ENCODE measurements around the gene FSTL4.

Gene FSTL4

DNA sequence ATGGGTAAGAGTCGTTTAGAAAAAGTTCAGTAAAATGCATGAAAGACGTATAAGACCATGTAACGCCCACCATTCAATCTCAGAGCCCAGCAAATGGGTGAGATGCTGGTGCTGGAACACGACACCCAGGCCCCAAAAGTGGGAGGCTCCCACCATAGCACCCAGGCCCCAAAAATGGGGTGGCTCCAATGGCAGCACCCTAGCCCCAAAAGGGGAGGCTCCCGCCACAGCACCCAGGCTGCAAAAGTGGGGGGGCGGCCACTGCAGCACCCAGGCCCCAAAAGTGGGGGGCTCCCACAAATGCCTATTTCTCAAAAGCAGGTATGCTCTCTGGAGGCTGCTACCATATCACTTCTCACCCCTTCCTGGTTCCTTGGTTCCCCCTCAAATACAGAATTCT is 12.7 kb downstream of the FSTL4 start:
- H3K4me3 Mint-ChIP-seq, result no peak overlapping the region
- H3K9me3 Mint-ChIP-seq, result no peaks in the 10 kb centered on the region
- ATAC-seq (ENCODE audit: low read depth) (no peak), DNase-seq (ENCODE audit: low spot score in 2 of 2) (no peak)
- H3K27ac Mint-ChIP-seq, result no peak overlapping the region
- no peaks in the 10 kb centered on the region for H3K4me1 Mint-ChIP-seq
- no peaks in the 10 kb centered on the region for H3K36me3 Mint-ChIP-seq
- peaks cover 1% of the 10 kb centered on the region for H3K27me3 Mint-ChIP-seq

DNA sequence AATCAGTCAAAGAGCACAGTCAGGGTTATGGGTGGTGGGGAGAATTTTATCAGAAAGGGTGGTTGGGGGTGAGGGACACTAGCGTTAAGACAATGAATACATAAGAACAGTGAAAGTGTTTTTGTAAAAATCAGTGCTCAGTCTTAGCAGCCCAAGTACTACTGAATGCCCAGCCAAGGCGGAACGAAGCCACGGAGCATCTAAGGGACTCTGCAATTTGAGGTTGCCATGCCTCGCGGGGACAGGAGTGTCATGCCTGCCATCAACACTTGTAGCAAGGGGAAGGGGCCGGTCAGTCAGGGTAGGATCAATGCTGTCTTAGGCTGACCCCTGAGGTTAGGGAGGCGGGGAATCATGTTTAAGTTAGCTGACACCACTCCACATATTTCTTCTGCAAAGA is 13.3 kb downstream of the FSTL4 start:
- H3K27me3 Mint-ChIP-seq, result peaks cover 1% of the 10 kb centered on the region

GRCh38 chr5:133596049-133596448 is 16.3 kb downstream of the FSTL4 start:
- Mint-ChIP-seq H3K4me1 (no peaks in the 10 kb centered on the region), H3K27me3 (peaks cover 4% of the 10 kb centered on the region), H3K27ac (no peak overlapping the region), H3K36me3 (no peaks in the 10 kb centered on the region), H3K4me3 (no peak overlapping the region), H3K9me3 (no peaks in the 10 kb centered on the region)
- DNase-seq (ENCODE audit: low spot score in 2 of 2) (no peak), ATAC-seq (ENCODE audit: low read depth) (no peak)

More for the DNA sequence above, 13.3 kb downstream of the FSTL4 start:
- H3K36me3 Mint-ChIP-seq, result no peaks in the 10 kb centered on the region
- DNase-seq (ENCODE audit: low spot score in 2 of 2) (no peak), ATAC-seq (ENCODE audit: low read depth) (no peak)
- no peaks in the 10 kb centered on the region for H3K9me3 Mint-ChIP-seq
- no peak overlapping the region for H3K4me3 Mint-ChIP-seq
- no peak overlapping the region for H3K27ac Mint-ChIP-seq
- H3K4me1 Mint-ChIP-seq, result no peaks in the 10 kb centered on the region

GRCh38 chr5:133595465-133595864 is 16.9 kb downstream of the FSTL4 start:
- H3K4me1 Mint-ChIP-seq, result no peaks in the 10 kb centered on the region
- DNase-seq (ENCODE audit: low spot score in 2 of 2) (no peak), ATAC-seq (ENCODE audit: low read depth) (no peak)
- no peaks in the 10 kb centered on the region for H3K9me3 Mint-ChIP-seq
- H3K4me3 Mint-ChIP-seq, result no peak overlapping the region
- H3K27ac Mint-ChIP-seq, result no peak overlapping the region
- no peaks in the 10 kb centered on the region for H3K36me3 Mint-ChIP-seq
- H3K27me3 Mint-ChIP-seq, result peaks cover 4% of the 10 kb centered on the region

DNA sequence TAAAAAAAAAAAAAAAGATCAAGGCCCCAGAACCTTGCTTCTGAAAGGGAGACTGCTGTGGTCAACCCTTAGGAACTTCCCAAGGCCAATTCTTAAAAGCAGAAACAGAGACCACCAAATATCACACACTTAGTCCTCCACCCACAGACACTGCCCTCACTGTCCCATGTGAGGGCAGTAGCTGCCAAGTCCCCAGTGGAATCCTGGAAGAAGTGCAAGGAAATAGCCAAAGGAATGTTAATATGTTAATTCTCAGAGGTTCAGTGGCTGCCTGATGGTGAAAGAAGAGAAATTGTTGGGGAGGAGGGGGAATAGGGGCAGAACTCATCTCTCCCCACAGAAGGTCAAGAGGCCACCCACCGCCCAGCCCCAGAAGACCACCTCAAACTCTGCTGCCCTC is 23.1 kb downstream of the FSTL4 start:
- no peaks in the 10 kb centered on the region for H3K4me1 Mint-ChIP-seq
- ATAC-seq (ENCODE audit: low read depth), result no peak
- DNase-seq (ENCODE audit: low spot score in 2 of 2), result no peak
- no peak overlapping the region for H3K4me3 Mint-ChIP-seq
- H3K27me3 Mint-ChIP-seq, result peaks cover 3% of the 10 kb centered on the region
- no peak overlapping the region for H3K27ac Mint-ChIP-seq
- no peaks in the 10 kb centered on the region for H3K36me3 Mint-ChIP-seq
- H3K9me3 Mint-ChIP-seq, result no peaks in the 10 kb centered on the region

DNA sequence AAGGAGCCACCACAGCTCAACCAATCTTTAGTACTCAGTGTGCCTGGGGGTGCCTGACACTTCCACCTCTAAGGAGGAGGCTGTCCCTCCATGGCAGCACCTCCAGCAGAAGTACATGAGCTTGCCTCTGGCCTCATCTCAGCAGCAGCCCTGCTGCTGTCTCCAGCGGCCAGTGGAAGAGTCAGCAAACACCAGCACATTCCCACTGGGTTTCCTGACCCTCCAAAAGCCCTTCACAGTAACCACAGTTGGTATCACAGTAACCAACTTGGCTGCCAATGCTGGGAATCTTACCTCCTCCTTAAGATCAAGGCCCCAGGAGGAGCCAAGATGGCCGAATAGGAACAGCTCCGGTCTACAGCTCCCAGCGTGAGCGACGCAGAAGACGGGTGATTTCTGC is 29.4 kb downstream of the FSTL4 start:
- Mint-ChIP-seq H3K36me3 (no peaks in the 10 kb centered on the region), H3K4me1 (no peaks in the 10 kb centered on the region), H3K9me3 (no peaks in the 10 kb centered on the region), H3K27me3 (peaks cover 18% of the 10 kb centered on the region), H3K4me3 (no peak overlapping the region), H3K27ac (no peak overlapping the region)
- DNase-seq (ENCODE audit: low spot score in 2 of 2), result no peak
- ATAC-seq (ENCODE audit: low read depth), result no peak

DNA sequence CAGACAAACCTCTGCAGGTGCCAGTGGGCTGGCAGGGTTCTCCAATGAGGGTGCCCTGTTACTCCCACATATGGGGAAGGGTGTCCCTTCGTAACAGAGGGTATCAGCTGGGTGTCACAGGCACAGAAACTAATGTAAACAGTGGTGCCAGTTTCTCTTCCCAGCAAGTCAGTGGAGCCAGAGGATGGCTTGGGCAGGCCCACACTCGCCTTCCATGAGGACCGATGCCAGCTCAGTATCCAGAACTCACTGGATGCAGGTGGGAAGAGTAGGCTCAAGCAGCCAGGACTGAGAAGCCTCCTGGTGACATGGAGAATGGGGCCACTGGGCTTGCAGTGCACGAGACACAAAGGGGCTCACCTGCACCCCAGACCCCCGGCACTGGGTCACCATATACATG is 30.4 kb downstream of the FSTL4 start:
- no peaks in the 10 kb centered on the region for H3K9me3 Mint-ChIP-seq
- DNase-seq (ENCODE audit: low spot score in 2 of 2) (no peak), ATAC-seq (ENCODE audit: low read depth) (no peak)
- H3K27me3 Mint-ChIP-seq, result peaks cover 18% of the 10 kb centered on the region
- H3K4me3 Mint-ChIP-seq, result no peak overlapping the region
- H3K4me1 Mint-ChIP-seq, result no peaks in the 10 kb centered on the region
- H3K36me3 Mint-ChIP-seq, result no peaks in the 10 kb centered on the region
- H3K27ac Mint-ChIP-seq, result no peak overlapping the region

- Mint-ChIP-seq H3K27ac (no peak overlapping the region), H3K36me3 (no peaks in the 10 kb centered on the region), H3K4me1 (no peaks in the 10 kb centered on the region), H3K27me3 (peaks cover 18% of the 10 kb centered on the region), H3K4me3 (no peak overlapping the region), H3K9me3 (no peaks in the 10 kb centered on the region)
- DNase-seq (ENCODE audit: low spot score in 2 of 2) (no peak), ATAC-seq (ENCODE audit: low read depth) (no peak)
Observed at GRCh38 chr5:133581348-133581747, 31.0 kb downstream of the FSTL4 start.

DNA sequence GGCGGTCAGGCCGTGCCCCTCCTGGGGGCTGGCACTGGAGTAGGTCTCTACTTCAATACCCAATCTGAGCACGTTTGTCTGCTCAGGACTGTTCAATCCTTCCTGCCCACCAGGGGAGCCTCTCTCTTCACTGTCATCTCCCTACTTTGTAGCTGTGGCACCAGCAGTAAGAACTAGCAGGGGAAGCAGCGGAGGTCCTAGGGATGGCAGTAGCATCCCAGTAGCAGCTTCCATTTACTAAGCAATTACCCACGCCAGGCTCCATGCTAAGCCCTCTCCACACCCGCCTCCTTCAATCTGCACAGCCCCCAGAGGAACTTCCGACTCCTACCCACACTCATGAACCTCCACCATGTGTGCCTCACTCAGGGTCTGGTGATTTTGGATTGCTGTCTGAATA is 31.7 kb downstream of the FSTL4 start:
- Mint-ChIP-seq H3K9me3 (no peaks in the 10 kb centered on the region), H3K27me3 (peaks cover 20% of the 10 kb centered on the region), H3K4me1 (no peaks in the 10 kb centered on the region), H3K27ac (no peak overlapping the region), H3K4me3 (no peak overlapping the region), H3K36me3 (no peaks in the 10 kb centered on the region)
- DNase-seq (ENCODE audit: low spot score in 2 of 2), result no peak
- ATAC-seq (ENCODE audit: low read depth), result no peak

- Mint-ChIP-seq H3K27me3 (peaks cover 22% of the 10 kb centered on the region), H3K27ac (no peak overlapping the region), H3K36me3 (no peaks in the 10 kb centered on the region), H3K4me1 (no peaks in the 10 kb centered on the region), H3K4me3 (no peak overlapping the region), H3K9me3 (no peaks in the 10 kb centered on the region)
- DNase-seq (ENCODE audit: low spot score in 2 of 2), result no peak
- no peak for ATAC-seq (ENCODE audit: low read depth)
Observed at GRCh38 chr5:133579766-133580165, 32.6 kb downstream of the FSTL4 start.

- H3K4me1 Mint-ChIP-seq, result peaks cover 9% of the 10 kb centered on the region
- no peak overlapping the region for H3K27ac Mint-ChIP-seq
- H3K36me3 Mint-ChIP-seq, result peaks cover 5% of the 10 kb centered on the region
- no peak for ATAC-seq (ENCODE audit: low read depth)
- peaks cover 13% of the 10 kb centered on the region for H3K27me3 Mint-ChIP-seq
- no peak overlapping the region for H3K4me3 Mint-ChIP-seq
- no peak for DNase-seq (ENCODE audit: low spot score in 2 of 2)
- peaks cover 6% of the 10 kb centered on the region for H3K9me3 Mint-ChIP-seq
Observed at GRCh38 chr5:133569347-133569746, 43.0 kb downstream of the FSTL4 start.

GRCh38 chr5:133565993-133566392 is 46.3 kb downstream of the FSTL4 start:
- Mint-ChIP-seq H3K4me3 (no peak overlapping the region), H3K4me1 (peaks cover 9% of the 10 kb centered on the region), H3K9me3 (no peaks in the 10 kb centered on the region), H3K27ac (no peak overlapping the region), H3K36me3 (no peaks in the 10 kb centered on the region), H3K27me3 (peaks cover 14% of the 10 kb centered on the region)
- ATAC-seq (ENCODE audit: low read depth), result no peak
- no peak for DNase-seq (ENCODE audit: low spot score in 2 of 2)

DNA sequence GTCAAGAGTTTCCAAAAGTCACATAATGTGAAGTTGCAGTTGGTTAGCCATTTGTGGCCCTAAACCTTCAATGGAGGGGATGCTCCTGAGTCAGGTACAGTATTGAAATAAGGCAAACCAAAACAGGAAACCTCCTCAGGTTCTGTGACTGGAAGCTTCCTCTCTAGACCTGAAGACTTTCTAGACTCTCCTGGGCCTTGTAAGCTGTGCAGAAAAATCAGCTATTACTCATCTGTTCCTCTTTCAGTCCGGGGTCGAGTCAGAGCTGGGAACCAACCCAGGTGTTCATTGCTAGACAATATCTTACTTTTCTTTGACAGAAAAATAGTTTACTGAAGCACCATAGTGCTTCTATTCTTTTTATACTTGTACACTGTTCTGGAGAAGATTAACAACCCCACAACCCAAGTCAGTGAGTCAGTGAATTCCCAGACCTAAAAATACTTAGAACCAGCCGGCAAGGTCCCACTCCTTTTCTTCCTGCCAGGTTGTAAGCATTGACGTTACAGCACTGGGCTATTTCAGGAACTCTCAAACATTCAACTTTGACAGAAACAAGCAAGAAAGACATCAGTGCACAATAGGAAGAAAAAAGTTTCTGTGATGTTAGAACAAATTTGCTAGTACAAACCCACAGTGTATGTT is 47.3 kb downstream of the FSTL4 start:
- no peak overlapping the region for H3K27ac Mint-ChIP-seq
- H3K36me3 Mint-ChIP-seq, result no peaks in the 10 kb centered on the region
- H3K9me3 Mint-ChIP-seq, result no peaks in the 10 kb centered on the region
- peak; percentile 27 for ATAC-seq (ENCODE audit: low read depth)
- no peak for DNase-seq (ENCODE audit: low spot score in 2 of 2)
- peaks cover 9% of the 10 kb centered on the region for H3K4me1 Mint-ChIP-seq
- no peak overlapping the region for H3K4me3 Mint-ChIP-seq
- peaks cover 14% of the 10 kb centered on the region for H3K27me3 Mint-ChIP-seq

DNA sequence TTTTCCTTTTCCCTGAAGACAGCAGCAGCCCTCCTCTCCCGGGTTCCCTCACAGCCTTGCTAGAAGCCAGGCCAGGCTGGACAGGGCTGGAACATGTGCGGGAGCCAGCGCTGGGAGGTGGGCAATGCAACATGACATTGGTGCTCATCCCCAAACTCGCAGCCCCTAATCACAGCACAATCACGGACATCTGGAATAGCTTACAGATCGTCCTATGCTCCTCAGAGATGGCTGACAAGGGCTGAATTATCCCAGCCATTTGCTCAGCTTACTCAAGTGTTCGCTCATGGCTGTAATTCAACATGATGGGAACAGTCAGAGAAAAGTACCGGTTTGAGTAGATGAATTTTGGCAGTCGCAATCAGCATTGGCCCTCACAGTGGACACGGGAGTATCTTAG is 49.8 kb downstream of the FSTL4 start:
- ATAC-seq (ENCODE audit: low read depth), result no peak
- peaks cover 9% of the 10 kb centered on the region for H3K4me1 Mint-ChIP-seq
- H3K36me3 Mint-ChIP-seq, result no peaks in the 10 kb centered on the region
- no peak overlapping the region for H3K4me3 Mint-ChIP-seq
- DNase-seq (ENCODE audit: low spot score in 2 of 2), result no peak
- H3K27me3 Mint-ChIP-seq, result peaks cover 19% of the 10 kb centered on the region
- no peak overlapping the region for H3K27ac Mint-ChIP-seq
- no peaks in the 10 kb centered on the region for H3K9me3 Mint-ChIP-seq

DNA sequence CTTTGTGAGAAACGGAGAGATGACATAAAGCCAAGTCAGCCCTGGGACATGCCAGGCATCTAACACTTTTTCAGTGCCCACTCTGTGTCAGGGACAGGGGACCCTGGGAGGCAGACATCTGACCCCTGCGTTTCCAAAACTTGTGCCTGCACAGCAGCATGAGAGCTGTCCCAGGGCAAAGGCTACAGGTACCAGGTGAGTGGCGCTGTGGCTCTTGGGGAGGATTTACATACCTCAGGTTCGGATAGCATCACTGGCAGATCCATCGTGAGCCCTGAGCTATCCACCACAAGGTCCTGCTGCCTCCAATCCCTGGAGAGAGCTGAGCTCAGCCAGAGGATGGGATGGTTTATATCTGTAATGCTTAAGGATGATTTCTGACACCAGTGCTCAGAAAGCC is 52.4 kb downstream of the FSTL4 start:
- DNase-seq (ENCODE audit: low spot score in 2 of 2) (no peak), ATAC-seq (ENCODE audit: low read depth) (no peak)
- Mint-ChIP-seq H3K36me3 (no peaks in the 10 kb centered on the region), H3K27me3 (peaks cover 20% of the 10 kb centered on the region), H3K9me3 (no peaks in the 10 kb centered on the region), H3K27ac (no peak overlapping the region), H3K4me3 (no peak overlapping the region), H3K4me1 (peaks cover 5% of the 10 kb centered on the region)
